Right atrium auricular region (tissue), 2 donors: ENCODE measurements around the gene TRAFD1. TPM values are rescaled to one million over a fixed set of nuclear protein-coding genes. Genes with fewer than 3 reads are reported as not detected.

ENCODE experiments used
- DNase-seq: peaks from one replicate; pipeline ENCODE4 v3.0.0-alpha.2; 2019; ENCODE audit warnings: low spot score
- H3K27ac ChIP-seq, 2 donors: fragments of 200-600 bp; sonication (generic); 1 replicate in 1 of 2; 2 replicates in 1 of 2; pipeline ENCODE4 v1.5.1; 2016 to 2019
- H3K27me3 ChIP-seq, 2 donors: fragments of 200-600 bp; sonication (generic); one replicate each; pipeline versions ENCODE4 v1.5.1 to v1.6.0; 2017 to 2019
- H3K36me3 ChIP-seq: fragments of 200-600 bp; sonication (generic); one replicate; pipeline ENCODE4 v1.5.1; 2016
- H3K4me1 ChIP-seq, 2 donors: fragments of 200-600 bp; sonication (generic); one replicate each; pipeline versions ENCODE4 v1.5.1 to v1.6.0; 2017 to 2019
- H3K4me3 ChIP-seq, 2 donors: fragments of 200-600 bp; sonication (generic); 1 replicate in 1 of 2; 2 replicates in 1 of 2; pipeline ENCODE4 v1.5.1; 2017 to 2019; ENCODE audit warnings: mild to moderate bottlenecking in 1 of 2, moderate library complexity in 1 of 2
- H3K9me3 ChIP-seq, 2 donors: fragments of 200-600 bp; sonication (generic); one replicate each; pipeline ENCODE4 v1.5.1; 2019
- total RNA-seq, 2 donors: library from RNA; depleted of rRNA; stranded (reverse); fragments of >200 nt; gene quantifications; one replicate each; pipeline ENCODE4 v1.1.0, GENCODE V29; 2016
- TF ChIP-seq, protein P1 (sequence below), 2 donors: fragments of 200-600 bp; sonication (generic); IDR thresholded peaks; one replicate each; pipeline ENCODE4 v1.5.1; 2019; ENCODE audit warnings: antibody characterized with exemption in 2 of 2

The TRAFD1 gene
- total RNA-seq, 2 donors from 2014 or later, result 17.9 to 26.5 TPM

DNA sequence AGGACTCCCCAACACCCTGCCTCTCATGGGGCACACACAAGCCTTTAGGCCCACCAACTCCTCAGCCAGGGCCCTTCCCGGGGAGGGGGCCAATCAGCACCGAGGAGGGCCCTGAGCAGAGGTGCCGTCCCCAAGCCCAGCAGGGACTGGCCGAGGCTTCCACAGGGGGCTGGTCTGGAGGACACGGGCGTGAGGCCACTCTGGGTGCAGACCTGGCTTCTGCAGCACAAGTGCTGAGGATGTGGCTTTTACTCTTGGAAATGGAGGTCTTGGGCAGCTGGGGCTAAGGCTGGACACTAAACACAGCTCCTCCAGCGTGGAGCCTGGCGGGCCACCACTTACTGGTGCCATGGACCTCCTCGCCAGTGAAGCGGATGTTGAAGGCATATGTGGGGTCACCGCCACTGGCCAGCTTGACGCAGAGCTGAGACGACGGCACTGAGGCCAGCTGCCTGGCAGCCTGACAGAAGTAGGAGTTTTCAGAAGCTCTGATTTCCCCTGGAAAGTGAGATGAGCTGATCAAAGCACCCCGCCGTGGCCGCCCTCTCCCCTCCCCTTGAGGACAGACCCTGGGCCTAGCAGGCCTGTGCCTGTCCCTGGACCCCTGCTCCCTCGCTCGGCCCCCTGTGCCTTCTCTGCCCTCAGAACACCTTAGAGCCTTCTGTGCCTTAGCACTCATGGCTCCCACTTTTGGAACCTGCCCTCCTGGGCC is 44.0 kb downstream of the TRAFD1 start:
- Histone ChIP-seq H3K27ac (no peak overlapping the region), H3K4me3 (no peak overlapping the region), H3K27me3 (no peaks in the 10 kb centered on the region), H3K36me3 (peaks cover 22% of the 10 kb centered on the region), H3K4me1 (no peaks in the 10 kb centered on the region), H3K9me3 (no peaks in the 10 kb centered on the region)
- TF ChIP-seq, protein P1, sequence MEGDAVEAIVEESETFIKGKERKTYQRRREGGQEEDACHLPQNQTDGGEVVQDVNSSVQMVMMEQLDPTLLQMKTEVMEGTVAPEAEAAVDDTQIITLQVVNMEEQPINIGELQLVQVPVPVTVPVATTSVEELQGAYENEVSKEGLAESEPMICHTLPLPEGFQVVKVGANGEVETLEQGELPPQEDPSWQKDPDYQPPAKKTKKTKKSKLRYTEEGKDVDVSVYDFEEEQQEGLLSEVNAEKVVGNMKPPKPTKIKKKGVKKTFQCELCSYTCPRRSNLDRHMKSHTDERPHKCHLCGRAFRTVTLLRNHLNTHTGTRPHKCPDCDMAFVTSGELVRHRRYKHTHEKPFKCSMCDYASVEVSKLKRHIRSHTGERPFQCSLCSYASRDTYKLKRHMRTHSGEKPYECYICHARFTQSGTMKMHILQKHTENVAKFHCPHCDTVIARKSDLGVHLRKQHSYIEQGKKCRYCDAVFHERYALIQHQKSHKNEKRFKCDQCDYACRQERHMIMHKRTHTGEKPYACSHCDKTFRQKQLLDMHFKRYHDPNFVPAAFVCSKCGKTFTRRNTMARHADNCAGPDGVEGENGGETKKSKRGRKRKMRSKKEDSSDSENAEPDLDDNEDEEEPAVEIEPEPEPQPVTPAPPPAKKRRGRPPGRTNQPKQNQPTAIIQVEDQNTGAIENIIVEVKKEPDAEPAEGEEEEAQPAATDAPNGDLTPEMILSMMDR (IDR thresholded peaks at IDR 0.05), result no peak
- no peak for DNase-seq

DNA sequence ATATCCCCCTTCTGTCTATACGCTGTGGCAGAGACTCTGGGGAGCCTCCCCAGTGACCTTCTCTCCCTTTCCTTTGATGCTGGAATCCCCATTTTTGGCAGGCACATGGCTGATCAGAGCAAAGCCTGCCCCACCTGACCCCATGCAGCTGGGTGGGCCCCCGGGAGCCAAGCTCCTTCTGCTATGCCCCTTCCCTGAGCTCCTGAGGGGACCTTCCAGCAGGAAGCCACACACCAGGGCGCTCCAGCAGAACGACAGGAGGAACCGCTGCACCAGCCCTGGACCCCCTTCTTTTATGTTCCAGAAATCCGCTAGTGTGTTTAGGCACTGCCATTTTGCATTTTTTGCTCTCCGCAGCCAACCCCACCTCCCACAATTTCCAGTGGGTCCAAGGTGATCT is 44.6 kb downstream of the TRAFD1 start:
- H3K4me1 ChIP-seq, result no peaks in the 10 kb centered on the region
- TF ChIP-seq, protein P1 (IDR thresholded peaks at IDR 0.05), result no peak
- no peak overlapping the region for H3K27ac ChIP-seq
- H3K4me3 ChIP-seq, result no peak overlapping the region
- no peaks in the 10 kb centered on the region for H3K27me3 ChIP-seq
- no peak for DNase-seq
- H3K36me3 ChIP-seq, result peaks cover 28% of the 10 kb centered on the region
- no peaks in the 10 kb centered on the region for H3K9me3 ChIP-seq

DNA sequence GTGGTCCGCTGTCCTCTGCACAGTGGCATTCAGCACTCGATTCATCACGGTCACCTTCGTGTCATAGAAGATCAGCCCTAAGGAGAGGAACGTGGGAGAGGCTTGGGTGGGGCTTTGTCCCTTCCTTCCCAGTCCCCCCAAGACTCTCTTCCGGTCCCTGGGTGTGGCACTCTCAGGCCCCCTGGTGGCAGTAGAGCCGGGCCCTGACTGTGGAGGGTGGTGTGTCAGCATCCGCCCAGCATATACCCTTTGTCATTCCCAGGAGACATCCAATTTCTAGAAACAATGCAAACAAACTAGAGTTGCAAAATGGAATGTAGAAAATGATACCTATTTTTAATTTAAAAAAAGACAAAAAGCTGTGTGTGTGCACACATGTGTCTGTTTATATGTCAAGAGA is 45.0 kb downstream of the TRAFD1 start:
- DNase-seq, result no peak
- H3K36me3 ChIP-seq, result peaks cover 33% of the 10 kb centered on the region

DNA sequence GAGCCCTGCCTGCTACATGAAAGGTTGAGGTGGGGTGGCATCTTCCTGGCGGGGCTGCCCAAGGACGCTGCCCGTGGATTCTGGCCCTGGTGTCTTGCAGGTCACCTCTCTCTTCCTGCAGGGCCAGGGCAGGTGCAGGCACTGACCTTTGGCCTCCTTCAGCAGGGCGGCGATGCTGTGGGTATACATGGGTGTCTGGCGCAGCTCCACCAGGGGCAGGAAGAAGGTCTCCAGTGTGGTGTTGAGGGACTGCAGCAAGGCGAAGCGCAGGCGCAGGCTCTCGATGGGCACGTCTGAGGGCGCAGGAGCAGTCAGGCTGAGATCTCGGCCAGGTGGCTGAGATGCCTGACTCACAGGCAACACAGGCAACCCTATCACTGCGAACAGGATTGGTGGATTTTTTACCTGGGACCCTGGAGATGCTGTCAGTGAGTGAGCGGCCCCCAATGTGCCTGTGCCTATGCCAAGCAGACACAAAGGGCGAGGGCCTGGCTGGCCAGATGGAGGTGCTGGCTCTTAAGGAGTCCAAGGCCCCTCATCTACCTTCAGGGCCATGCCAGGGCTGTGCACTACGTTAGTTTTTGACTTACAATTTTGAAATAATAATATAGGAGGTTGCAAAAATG is 45.7 kb downstream of the TRAFD1 start:
- TF ChIP-seq, protein P1 (IDR thresholded peaks at IDR 0.05), result no peak
- Histone ChIP-seq H3K9me3 (no peaks in the 10 kb centered on the region), H3K4me1 (no peaks in the 10 kb centered on the region), H3K27me3 (no peaks in the 10 kb centered on the region), H3K4me3 (no peak overlapping the region), H3K36me3 (peaks cover 40% of the 10 kb centered on the region), H3K27ac (no peak overlapping the region)
- no peak for DNase-seq

More for the DNA sequence above, 45.0 kb downstream of the TRAFD1 start:
- Histone ChIP-seq H3K27ac (no peak overlapping the region), H3K4me1 (no peaks in the 10 kb centered on the region), H3K9me3 (no peaks in the 10 kb centered on the region), H3K27me3 (no peaks in the 10 kb centered on the region), H3K4me3 (no peak overlapping the region)
- TF ChIP-seq, protein P1 (IDR thresholded peaks at IDR 0.05), result peak in 1 of 2 donors; percentile 55

DNA sequence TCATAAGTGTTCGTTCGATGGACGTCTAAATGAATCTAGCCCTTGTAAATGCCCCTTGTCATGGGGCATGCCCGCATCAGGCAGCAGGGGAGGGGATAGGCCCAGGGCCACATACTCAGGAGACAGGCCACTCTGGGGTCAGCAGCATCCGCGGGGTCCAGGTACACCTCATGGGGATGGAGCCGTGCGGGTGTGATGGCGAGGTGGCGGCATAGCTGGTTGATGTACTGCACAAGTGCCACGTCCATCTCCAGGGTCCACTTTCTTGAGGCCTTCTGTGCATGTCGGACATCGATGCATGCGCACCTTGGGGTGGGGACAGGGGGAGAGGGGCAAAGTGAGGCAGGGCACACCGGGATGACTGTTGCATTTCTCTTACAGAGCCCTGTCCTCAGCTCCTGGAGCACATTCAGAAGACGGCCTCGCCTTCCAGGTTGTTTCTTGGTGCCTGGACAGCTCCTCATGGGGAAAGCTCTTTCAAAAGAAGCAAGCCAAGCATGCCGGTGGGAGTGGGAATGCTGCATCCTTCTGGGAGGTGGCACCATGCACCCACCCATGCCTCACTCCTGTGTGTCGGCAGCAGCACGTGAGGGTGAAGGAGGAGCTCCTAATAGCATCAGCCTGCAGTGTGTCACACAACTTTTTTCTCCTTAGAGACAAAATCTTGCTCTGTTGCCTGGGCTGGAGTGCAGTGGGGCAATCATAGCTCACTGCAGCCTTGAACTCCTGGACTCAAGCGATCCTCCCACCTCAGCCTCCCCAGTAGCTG is 47.4 kb downstream of the TRAFD1 start:
- H3K27ac ChIP-seq, result no peak overlapping the region
- no peaks in the 10 kb centered on the region for H3K4me1 ChIP-seq
- TF ChIP-seq, protein P1 (IDR thresholded peaks at IDR 0.05), result no peak
- no peaks in the 10 kb centered on the region for H3K9me3 ChIP-seq
- no peaks in the 10 kb centered on the region for H3K27me3 ChIP-seq
- peaks cover 47% of the 10 kb centered on the region for H3K36me3 ChIP-seq
- no peak for DNase-seq
- no peak overlapping the region for H3K4me3 ChIP-seq
